ENCODE measurements around the gene COL4A6. TPM values are rescaled to one million over a fixed set of nuclear protein-coding genes. Genes with fewer than 3 reads are reported as not detected.

Gene COL4A6
- polyA plus RNA-seq, 3 donors: not detected

- H3K9me3 ChIP-seq (replicated peaks in 1 of 2; ENCODE audit: control insufficient read depth in 1 of 2, insufficient read depth in 1 of 2, low read length in 2 of 2): no peaks in the 10 kb centered on the region
- no peaks in the 10 kb centered on the region for H3K79me2 ChIP-seq (ENCODE audit: insufficient read depth, low read length)
- H3K27me3 ChIP-seq (ENCODE audit: control insufficient read depth in 2 of 2, insufficient read depth in 2 of 2, low read length in 2 of 2): peaks cover 0 to 13% of the 10 kb centered on the region in 2 donors
- H3K9ac ChIP-seq (ENCODE audit: insufficient read depth, low read length, poor library complexity, severe bottlenecking): no peak overlapping the region
- DNase-seq: no peak
- no peak overlapping the region for H3K4me2 ChIP-seq (replicated peaks; ENCODE audit: extremely low read depth, low read length, poor library complexity, severe bottlenecking)
- Mint-ChIP-seq H3K9me3 (peaks cover 0 to 2% (median 0%) of the 10 kb centered on the region in 7 donors), H3K4me1 (no peaks in the 10 kb centered on the region), H3K27me3 (ENCODE audit: low read depth in 3 of 3) (peaks cover 4 to 5% (median 5%) of the 10 kb centered on the region in 3 donors), H3K27ac (no peak overlapping the region), H3K36me3 (no peaks in the 10 kb centered on the region), H3K4me3 (no peak overlapping the region)
- no peaks in the 10 kb centered on the region for H3K36me3 ChIP-seq (replicated peaks in 1 of 2; ENCODE audit: control insufficient read depth in 1 of 2, insufficient read depth in 2 of 2, low read length in 2 of 2)
- TF ChIP-seq CTCF (IDR thresholded peaks at IDR 0.05): no peak
- H4K20me1 ChIP-seq (ENCODE audit: insufficient read depth, low read length): no peaks in the 10 kb centered on the region
- no peaks in the 10 kb centered on the region for H3K4me1 ChIP-seq (ENCODE audit: control insufficient read depth in 1 of 2, insufficient read depth in 2 of 2, low read length in 2 of 2)
- H3K4me3 ChIP-seq (replicated peaks in 1 of 3; ENCODE audit: low read depth in 2 of 3, low read length in 3 of 3): no peak overlapping the region
- intact Hi-C loops (cut with micrococcal nuclease): no loop called here
- no peak overlapping the region for H3K27ac ChIP-seq (ENCODE audit: low read depth in 1 of 2, low read length in 2 of 2)
- no peak overlapping the region for H2AFZ ChIP-seq (ENCODE audit: insufficient read depth, low read depth, low read length, poor library complexity, severe bottlenecking)
- no CpG with 5 or more reads among the region's 2 CpGs for WGBS (ENCODE audit: insufficient coverage)
These were observed 239.2 kb downstream of the COL4A6 start for GRCh38 chrX:108199041-108199440.

GRCh38 chrX:108198420-108198819 is 239.8 kb downstream of the COL4A6 start:
- H2AFZ ChIP-seq (ENCODE audit: insufficient read depth, low read depth, low read length, poor library complexity, severe bottlenecking): no peak overlapping the region
- peaks cover 0 to 12% of the 10 kb centered on the region in 2 donors for H3K27me3 ChIP-seq (ENCODE audit: control insufficient read depth in 2 of 2, insufficient read depth in 2 of 2, low read length in 2 of 2)
- no CpG with 5 or more reads among the region's 1 CpG for WGBS (ENCODE audit: insufficient coverage)
- no peak for TF ChIP-seq CTCF (IDR thresholded peaks at IDR 0.05)
- intact Hi-C loops (cut with micrococcal nuclease): no loop called here
- no peaks in the 10 kb centered on the region for H3K79me2 ChIP-seq (ENCODE audit: insufficient read depth, low read length)
- no peak overlapping the region for H3K27ac ChIP-seq (ENCODE audit: low read depth in 1 of 2, low read length in 2 of 2)
- H3K4me2 ChIP-seq (replicated peaks; ENCODE audit: extremely low read depth, low read length, poor library complexity, severe bottlenecking): no peak overlapping the region
- H3K4me1 Mint-ChIP-seq: no peaks in the 10 kb centered on the region
- H3K4me3 Mint-ChIP-seq: no peak overlapping the region
- DNase-seq: no peak
- peaks cover 4 to 5% (median 5%) of the 10 kb centered on the region in 3 donors for H3K27me3 Mint-ChIP-seq (ENCODE audit: low read depth in 3 of 3)
- H3K36me3 ChIP-seq (replicated peaks in 1 of 2; ENCODE audit: control insufficient read depth in 1 of 2, insufficient read depth in 2 of 2, low read length in 2 of 2): no peaks in the 10 kb centered on the region
- H3K9me3 ChIP-seq (replicated peaks in 1 of 2; ENCODE audit: control insufficient read depth in 1 of 2, insufficient read depth in 1 of 2, low read length in 2 of 2): no peaks in the 10 kb centered on the region
- H3K36me3 Mint-ChIP-seq: no peaks in the 10 kb centered on the region
- H3K4me3 ChIP-seq (replicated peaks in 1 of 3; ENCODE audit: low read depth in 2 of 3, low read length in 3 of 3): no peak overlapping the region
- H3K27ac Mint-ChIP-seq: no peak overlapping the region
- H4K20me1 ChIP-seq (ENCODE audit: insufficient read depth, low read length): no peaks in the 10 kb centered on the region
- no peak overlapping the region for H3K9ac ChIP-seq (ENCODE audit: insufficient read depth, low read length, poor library complexity, severe bottlenecking)
- H3K9me3 Mint-ChIP-seq: peaks cover 0 to 2% (median 0%) of the 10 kb centered on the region in 7 donors
- no peaks in the 10 kb centered on the region for H3K4me1 ChIP-seq (ENCODE audit: control insufficient read depth in 1 of 2, insufficient read depth in 2 of 2, low read length in 2 of 2)

Measured in CD14-positive monocyte (primary cell).